Astrocyte (in vitro differentiated cells and primary cell): ENCODE results near the gene NDUFS8.

ENCODE experiments used
- CTCF ChIP-seq: IDR thresholded peaks from 2 replicates; pipeline ENCODE4 v1.5.1; 2011; ENCODE audit warnings: low read depth, mild to moderate bottlenecking, inconsistent platforms, low read length, moderate library complexity; ENCODE audit not compliant: insufficient read depth
- EZH2 ChIP-seq: IDR thresholded peaks from 2 replicates; pipeline ENCODE4 v1.6.1; 2012; ENCODE audit warnings: mild to moderate bottlenecking, low read length, inconsistent platforms; ENCODE audit not compliant: insufficient read depth

- TF ChIP-seq CTCF (no peak), EZH2 (no peak)
Observed at GRCh38 chr11:68012843-68013610, 17.5 kb upstream of the NDUFS8 start.
